ENCODE results near the gene AARS1.
"Not testable (repeated sequence)": the region's sequence is repeated elsewhere in the genome, so short reads cannot be mapped to it uniquely, and the experiment has no call there.

Gene AARS1

GRCh38 chr16:70270176-70270575 is 19.1 kb downstream of the AARS1 start:
- no peak for DNase-seq (ENCODE audit: low read depth)

GRCh38 chr16:70269471-70269870 is 19.8 kb downstream of the AARS1 start:
- no peak for DNase-seq (ENCODE audit: low read depth)

- DNase-seq (ENCODE audit: low read depth) = not testable (repeated sequence)
Measured at GRCh38 chr16:70267922-70268321, 21.4 kb downstream of the AARS1 start.

DNA sequence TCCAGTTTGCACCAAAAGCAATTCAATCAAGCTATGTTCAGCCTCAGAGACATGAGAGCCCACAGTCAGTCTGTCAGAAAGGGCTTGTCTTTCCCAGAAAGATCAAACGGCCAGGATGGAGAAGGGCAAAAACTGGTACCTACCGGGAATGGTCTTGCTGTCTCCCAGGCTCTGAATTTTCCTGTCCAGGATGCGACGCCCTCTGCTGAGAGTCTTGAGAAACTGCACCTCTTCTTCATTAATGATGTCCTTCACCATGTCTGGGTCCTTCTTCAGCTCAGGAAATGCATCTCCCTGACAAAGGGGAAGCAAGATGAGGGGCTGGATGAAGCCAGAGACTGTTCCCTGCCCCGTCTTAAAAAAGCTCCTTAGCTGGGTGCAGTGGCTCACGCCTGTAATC is 21.8 kb downstream of the AARS1 start:
- no peak for DNase-seq (ENCODE audit: low read depth)

DNA sequence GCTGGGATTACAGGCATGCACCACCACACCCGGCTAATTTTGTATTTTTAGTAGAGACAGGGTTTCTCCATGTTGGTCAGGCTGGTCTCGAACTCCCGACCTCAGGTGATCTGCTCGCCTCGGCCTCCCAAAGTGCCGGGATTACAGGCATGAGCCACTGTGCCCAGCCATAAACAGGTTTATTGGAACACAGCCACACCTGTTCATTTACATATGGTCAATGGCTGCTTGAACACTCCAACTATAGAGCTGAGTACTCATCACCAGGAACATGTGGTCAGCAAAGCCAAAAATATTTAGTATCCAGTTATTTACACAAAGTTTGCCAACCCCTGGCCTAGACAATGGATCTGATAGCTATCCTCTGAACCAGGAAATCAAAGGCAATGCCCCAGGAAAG is 29.4 kb downstream of the AARS1 start:
- DNase-seq (ENCODE audit: low read depth) = not testable (repeated sequence)

DNA sequence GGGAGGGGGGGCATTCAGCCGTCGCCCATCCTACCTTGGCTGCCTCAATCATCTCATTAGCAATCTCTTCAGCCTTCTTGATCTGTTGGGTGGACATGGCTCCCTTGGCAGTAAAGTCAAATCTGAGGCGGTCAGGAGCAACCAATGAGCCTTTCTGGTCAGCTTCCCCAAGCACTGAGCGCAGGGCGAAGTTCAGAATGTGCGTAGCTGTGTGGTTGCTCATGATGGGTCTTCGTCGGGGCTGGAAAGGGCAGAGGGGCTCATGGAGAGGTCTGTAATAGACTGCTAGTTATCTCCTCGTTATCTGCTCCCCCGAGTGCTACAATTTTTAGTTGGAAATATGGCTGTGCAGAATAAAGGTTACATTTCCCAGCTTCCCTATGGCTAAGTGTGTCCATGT is 30.4 kb downstream of the AARS1 start:
- DNase-seq (ENCODE audit: low read depth) = no peak

DNA sequence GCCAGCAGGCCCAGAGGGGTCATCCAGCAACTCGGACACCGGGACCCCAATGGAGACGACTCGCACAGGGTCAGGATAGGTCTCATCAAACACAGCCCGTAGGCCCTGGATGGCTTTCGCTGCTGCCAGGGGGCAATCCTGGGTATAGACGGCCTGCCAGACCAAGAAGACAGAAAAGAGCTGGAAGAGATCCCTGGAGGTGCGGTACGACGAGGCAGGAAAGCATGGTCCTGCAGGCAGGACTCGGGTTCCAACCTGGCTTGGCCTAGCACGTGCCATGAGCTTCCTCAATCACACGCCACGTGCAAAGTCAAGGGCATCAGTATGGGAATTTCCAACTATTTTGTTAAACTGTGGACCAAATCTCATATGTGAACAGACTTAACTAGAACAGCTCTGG is 31.2 kb downstream of the AARS1 start:
- DNase-seq (ENCODE audit: low read depth) = no peak

DNA sequence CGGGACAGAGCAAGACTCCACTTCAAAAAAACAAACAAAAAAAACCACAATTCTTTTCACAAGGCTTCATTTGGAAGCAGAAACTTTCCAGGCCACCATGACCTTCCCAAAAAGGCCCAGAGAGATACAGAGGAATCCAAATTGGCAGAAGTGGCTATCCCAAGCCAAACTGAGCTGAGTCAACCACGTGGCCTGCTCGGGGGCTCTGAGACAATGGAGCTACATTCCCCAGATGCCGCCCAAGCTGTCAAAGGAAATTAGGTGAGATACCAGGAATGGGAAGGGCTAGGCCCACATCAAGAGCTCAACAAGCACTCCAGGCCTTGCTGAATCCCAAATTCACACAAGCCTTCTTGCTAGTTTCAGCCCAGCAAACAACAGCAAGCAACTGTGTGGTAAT is 31.9 kb downstream of the AARS1 start:
- DNase-seq (ENCODE audit: low read depth) = no peak

DNA sequence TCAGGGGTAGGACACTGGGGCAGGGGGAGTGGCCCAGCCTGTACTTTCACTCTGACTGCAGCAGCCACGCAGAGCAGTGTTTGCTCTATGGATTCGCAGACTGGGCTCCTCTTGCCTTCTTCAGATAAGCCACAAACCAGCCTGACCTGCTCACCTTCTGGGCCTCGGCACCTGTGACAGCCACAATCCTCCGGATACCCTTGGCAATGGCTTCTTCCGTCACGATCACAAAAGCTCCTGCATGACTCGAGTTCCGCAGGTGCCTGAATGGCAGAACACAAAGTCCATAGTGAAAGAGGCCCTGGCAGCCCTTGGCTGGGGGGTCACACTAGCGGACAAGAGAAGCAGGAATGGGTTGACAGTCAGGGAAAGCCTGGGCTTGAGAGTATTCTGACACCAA is 33.7 kb downstream of the AARS1 start:
- DNase-seq (ENCODE audit: low read depth) = no peak

DNA sequence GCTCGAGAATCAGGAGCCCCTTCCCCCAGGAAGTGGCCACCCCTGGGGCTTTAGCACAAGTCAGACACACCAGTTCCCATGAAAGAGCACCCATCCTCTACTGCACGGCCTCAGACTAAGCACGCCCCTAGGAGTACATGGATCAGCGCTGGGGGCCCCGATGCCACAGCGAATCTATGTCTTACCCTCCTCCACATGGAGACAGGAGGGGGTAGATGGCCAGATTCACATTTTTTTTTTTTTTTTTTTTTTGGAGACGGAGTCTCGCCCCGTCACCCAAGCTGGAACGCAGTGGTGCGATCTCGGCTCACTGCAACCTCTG is 34.4 kb downstream of the AARS1 start:
- DNase-seq (ENCODE audit: low read depth) = no peak

GRCh38 chr16:70254180-70254964 is 34.9 kb downstream of the AARS1 start:
- no peak for DNase-seq (ENCODE audit: low read depth)

- peak; percentile 13 for DNase-seq (ENCODE audit: low read depth)
Measured at GRCh38 chr16:70253291-70254106, 35.8 kb downstream of the AARS1 start.

GRCh38 chr16:70252355-70252988 is 36.8 kb downstream of the AARS1 start:
- DNase-seq (ENCODE audit: low read depth) = no peak

DNA sequence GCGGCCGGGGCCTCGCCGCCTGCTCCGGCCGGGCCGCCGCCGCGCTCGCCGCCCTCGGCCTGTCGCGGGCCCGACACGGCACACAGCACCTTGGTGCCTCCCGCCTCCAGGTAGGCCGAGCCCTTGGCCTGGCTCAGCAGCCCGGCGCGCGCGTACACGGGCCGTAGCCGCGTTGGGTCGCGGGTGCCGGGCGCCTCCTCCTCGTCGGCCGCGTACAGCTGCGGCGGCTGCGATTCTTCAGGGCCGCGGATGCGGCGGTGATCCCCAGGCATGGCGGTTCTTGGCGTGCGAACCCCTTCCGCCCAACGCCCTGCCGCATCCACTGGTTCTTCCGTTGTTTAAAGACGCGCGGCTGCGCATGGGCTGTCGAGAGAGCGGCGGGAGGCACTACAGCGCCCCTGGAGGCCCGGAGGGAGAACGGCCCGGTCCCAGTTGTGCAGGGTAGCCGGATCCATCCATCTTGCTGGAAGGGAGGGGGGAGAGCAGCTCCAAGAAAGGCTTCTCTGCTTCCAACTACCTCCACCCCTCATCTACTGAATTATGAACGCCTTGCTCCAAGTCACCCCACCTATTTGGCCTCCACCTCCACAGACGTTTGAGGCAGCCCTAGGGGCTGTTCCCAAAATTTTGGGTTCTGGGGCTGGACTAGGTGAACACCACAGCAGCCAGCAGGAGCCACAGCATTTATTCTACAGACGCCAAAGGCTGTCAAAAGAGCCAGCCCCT is 37.5 kb downstream of the AARS1 start, which contains the start of gene EXOSC6:
Gene EXOSC6, minus strand, starts transcription at position 312 of the 726 bp plus-strand sequence. Its CDS starts 40 bp downstream, at position 272.
- peak; percentile 86 for DNase-seq (ENCODE audit: low read depth)

GRCh38 chr16:70250748-70251628 is 38.3 kb downstream of the AARS1 start:
- DNase-seq (ENCODE audit: low read depth) = no peak

DNA sequence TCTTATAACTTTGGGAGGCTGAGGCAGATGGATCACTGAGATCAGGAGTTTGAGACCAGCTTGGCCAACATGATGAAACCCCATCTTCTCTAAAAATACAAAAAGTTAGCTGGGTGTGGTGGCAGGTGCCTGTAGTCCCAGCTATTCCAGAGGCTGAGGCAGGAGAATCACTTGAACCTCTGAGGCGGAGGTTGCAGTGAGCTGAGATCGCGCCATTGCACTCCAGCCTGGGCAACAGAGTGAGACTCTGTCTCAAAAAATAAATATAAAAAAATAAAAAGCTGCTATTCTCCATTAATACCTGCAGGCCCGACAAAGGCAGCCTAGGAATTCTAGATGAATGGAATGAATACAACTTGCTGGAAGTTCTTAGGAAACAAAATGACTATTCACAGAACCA is 39.6 kb downstream of the AARS1 start:
- DNase-seq (ENCODE audit: low read depth) = not testable (repeated sequence)

DNA sequence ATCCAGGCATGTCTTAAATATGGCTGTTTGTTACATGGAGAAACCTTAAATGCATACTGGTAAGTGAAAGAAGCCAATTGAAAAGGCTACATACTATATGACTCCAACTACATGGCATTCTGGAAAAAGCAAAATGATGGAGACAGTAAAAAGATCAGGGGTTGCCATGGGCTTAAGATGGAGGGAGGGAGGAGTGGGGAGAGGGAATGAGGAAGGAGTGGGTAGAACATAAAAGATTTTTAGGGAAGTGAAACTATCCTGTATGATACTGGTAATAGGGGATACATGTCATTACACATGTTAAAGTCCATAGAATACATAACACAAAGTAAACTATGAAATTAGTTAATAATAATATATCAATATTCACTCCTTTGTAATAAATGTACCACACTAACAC is 50.5 kb downstream of the AARS1 start:
- DNase-seq (ENCODE audit: low read depth) = not testable (repeated sequence)

DNA sequence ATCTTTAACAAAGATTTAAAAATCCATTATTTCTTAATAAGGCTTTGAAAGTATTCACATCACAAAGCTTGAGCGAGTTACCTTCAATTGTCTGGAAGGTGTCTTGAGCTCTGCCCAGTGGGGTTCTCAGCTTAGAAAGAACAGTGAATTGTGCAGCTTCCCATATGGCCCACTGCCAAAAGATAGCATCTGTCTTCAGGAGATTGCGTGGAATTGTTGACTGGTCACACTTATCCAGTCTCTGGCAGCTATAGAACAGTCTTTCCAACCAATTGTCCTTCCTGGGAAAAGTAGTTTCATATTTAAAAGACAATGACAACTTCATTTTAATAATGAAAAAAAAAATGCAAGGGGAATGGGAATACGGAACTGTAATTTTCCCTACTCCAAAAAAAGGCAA is 57.5 kb downstream of the AARS1 start:
- DNase-seq (ENCODE audit: low read depth) = not testable (repeated sequence)

- not testable (repeated sequence) for DNase-seq (ENCODE audit: low read depth)
Measured at GRCh38 chr16:70226024-70226423, 63.3 kb downstream of the AARS1 start.

DNA sequence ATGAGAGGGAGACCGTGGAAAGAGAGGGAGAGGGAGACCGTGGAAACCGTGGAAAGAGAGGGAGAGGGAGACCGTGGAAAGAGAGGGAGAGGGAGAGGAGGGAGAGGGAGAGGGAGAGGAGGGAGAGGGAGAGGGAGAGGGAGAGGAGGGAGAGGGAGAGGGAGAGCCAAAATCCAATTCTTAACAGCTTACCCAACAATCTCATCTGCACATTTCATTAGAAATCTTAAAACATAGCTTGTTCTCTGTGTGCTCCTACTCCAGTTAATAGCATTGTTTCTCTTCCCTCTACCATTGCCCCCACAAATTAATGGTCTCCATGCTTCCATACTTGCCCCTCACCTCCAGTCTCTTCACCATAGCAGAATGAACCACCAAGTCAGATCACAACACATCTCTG is 63.9 kb downstream of the AARS1 start:
- DNase-seq (ENCODE audit: low read depth) = not testable (repeated sequence)

GRCh38 chr16:70224645-70225044 is 64.7 kb downstream of the AARS1 start:
- not testable (repeated sequence) for DNase-seq (ENCODE audit: low read depth)
